GM12874 (cell line): ENCODE results near the gene CPEB1.

ENCODE experiments used
- TF ChIP-seq, protein P1 (sequence below): IDR thresholded peaks from 2 replicates; pipeline ENCODE4 v1.5.1; 2011; ENCODE audit warnings: low read depth, mild to moderate bottlenecking, control low read depth, low read length, moderate library complexity; ENCODE audit not compliant: insufficient read depth

Gene CPEB1

GRCh38 chr15:82660378-82660777, 13.2 kb upstream of the CPEB1 start:
- TF ChIP-seq, protein P1, sequence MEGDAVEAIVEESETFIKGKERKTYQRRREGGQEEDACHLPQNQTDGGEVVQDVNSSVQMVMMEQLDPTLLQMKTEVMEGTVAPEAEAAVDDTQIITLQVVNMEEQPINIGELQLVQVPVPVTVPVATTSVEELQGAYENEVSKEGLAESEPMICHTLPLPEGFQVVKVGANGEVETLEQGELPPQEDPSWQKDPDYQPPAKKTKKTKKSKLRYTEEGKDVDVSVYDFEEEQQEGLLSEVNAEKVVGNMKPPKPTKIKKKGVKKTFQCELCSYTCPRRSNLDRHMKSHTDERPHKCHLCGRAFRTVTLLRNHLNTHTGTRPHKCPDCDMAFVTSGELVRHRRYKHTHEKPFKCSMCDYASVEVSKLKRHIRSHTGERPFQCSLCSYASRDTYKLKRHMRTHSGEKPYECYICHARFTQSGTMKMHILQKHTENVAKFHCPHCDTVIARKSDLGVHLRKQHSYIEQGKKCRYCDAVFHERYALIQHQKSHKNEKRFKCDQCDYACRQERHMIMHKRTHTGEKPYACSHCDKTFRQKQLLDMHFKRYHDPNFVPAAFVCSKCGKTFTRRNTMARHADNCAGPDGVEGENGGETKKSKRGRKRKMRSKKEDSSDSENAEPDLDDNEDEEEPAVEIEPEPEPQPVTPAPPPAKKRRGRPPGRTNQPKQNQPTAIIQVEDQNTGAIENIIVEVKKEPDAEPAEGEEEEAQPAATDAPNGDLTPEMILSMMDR: no peak

- TF ChIP-seq, protein P1: no peak
Measured at GRCh38 chr15:82656641-82657266, 9.6 kb upstream of the CPEB1 start.

GRCh38 chr15:82655606-82656005, 8.4 kb upstream of the CPEB1 start:
- TF ChIP-seq, protein P1: no peak

- TF ChIP-seq, protein P1: no peak
Measured at GRCh38 chr15:82653483-82654168, 6.5 kb upstream of the CPEB1 start.

- TF ChIP-seq, protein P1: no peak
Measured at GRCh38 chr15:82651708-82652107, 4.5 kb upstream of the CPEB1 start.

- TF ChIP-seq, protein P1: no peak
Measured at GRCh38 chr15:82650046-82650670, 3.0 kb upstream of the CPEB1 start.

DNA sequence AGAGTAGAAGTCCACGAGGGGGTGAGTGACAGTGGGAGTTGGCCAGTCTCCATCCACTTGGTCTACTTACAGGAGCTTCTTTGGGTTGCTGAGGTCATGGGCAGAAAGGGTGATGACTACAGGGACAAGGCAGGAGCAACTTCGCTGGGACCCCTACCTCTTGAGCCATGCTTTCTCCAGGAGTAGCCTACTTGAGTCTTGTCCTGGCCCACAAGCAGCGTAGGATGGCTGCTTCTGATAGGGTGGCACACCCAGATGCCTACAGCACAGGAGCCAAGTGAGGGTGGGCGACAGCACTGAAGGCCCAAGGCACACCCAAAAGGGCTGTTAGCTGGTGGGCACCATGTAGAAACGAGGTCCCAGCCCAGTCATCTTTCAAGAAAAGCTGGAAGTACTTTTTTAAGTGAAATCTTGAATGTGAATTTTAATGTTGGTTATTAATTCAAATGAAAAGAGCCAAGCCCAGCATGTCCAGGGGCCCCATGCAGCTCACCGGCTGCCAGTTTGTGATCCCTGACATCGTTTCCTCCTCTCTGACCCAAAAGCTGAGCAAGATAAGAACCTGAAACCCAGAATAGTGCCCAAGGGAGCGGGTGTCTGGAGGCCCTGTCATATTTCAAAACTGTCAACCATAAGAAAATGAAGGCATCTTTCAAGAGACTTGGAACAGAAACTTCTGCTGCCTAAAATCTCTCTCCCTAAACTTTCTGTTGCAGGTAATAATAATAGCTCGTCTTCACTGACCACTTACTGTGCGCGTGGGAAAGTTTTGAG, 2.2 kb upstream of the CPEB1 start:
- TF ChIP-seq, protein P1: no peak
